ENCODE measurements around the gene KRTAP12-2.

DNA sequence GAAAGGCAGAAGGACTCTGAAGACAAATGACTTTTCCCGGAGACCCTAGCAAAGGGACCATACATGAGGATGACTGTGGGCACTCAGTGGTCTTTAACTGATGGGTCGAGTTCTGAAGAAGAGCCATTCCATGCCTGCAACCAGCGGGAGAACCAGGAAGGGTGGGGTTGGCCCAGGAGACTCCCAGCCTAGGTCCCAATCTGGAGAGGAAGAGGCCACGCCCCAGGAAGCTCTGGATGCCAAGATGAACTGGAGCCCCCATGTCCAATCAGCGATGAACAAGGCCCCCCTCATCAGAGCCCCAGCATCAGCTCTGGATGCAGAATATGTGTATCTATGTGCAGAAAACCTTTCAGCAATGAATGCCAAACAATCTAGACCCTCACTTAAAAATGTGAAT, 26.0 kb downstream of the KRTAP12-2 start:
- TF ChIP-seq POLR2A (IDR thresholded peaks at IDR 0.05; ENCODE audit: low read length) (no peak), GATA1 (IDR thresholded peaks at IDR 0.05; ENCODE audit: low read depth, low read length) (no peak)

Data from erythroblast (primary cell).